GM19351 (cell line): ENCODE data around the gene LMF1.
"Not testable (repeated sequence)": the region's sequence is repeated elsewhere in the genome, so short reads cannot be mapped to it uniquely, and the experiment has no call there.

Experiments used
- ATAC-seq: cut with Tn5 transposase; IDR thresholded peaks from one replicate; pipeline ENCODE4 v1.9.1; 2021; ENCODE audit warnings: mild to moderate bottlenecking, moderate library complexity; ENCODE audit not compliant: unreplicated experiment

Gene LMF1

GRCh38 chr16:839643-840408 is 131.0 kb downstream of the LMF1 start:
- ATAC-seq: no peak

GRCh38 chr16:838741-839140 is 132.0 kb downstream of the LMF1 start:
- no peak for ATAC-seq

GRCh38 chr16:836822-837221 is 134.0 kb downstream of the LMF1 start:
- ATAC-seq: not testable (repeated sequence)

- ATAC-seq: no peak
Measured at GRCh38 chr16:836221-836620, 134.6 kb downstream of the LMF1 start.

- no peak for ATAC-seq
Measured at GRCh38 chr16:835373-835772, 135.4 kb downstream of the LMF1 start.

GRCh38 chr16:833411-833810 is 137.4 kb downstream of the LMF1 start:
- ATAC-seq: no peak

GRCh38 chr16:832652-833336 is 138.0 kb downstream of the LMF1 start:
- no peak for ATAC-seq

GRCh38 chr16:831571-832413 is 139.0 kb downstream of the LMF1 start:
- no peak for ATAC-seq

- no peak for ATAC-seq
Measured at GRCh38 chr16:830871-831570, 139.8 kb downstream of the LMF1 start.

- no peak for ATAC-seq
Measured at GRCh38 chr16:830107-830870, 140.5 kb downstream of the LMF1 start.

- ATAC-seq: no peak
Measured at GRCh38 chr16:828891-829290, 141.9 kb downstream of the LMF1 start.

- ATAC-seq: no peak
Measured at GRCh38 chr16:827513-827912, 143.3 kb downstream of the LMF1 start.

GRCh38 chr16:825341-826061 is 145.3 kb downstream of the LMF1 start:
- ATAC-seq: no peak

GRCh38 chr16:824601-825000 is 146.2 kb downstream of the LMF1 start:
- ATAC-seq: no peak

GRCh38 chr16:824194-824593 is 146.6 kb downstream of the LMF1 start:
- no peak for ATAC-seq

GRCh38 chr16:822909-823297 is 147.9 kb downstream of the LMF1 start:
- ATAC-seq: no peak

GRCh38 chr16:822174-822908 is 148.4 kb downstream of the LMF1 start:
- ATAC-seq: no peak

- ATAC-seq: no peak
Measured at GRCh38 chr16:821751-822150, 149.0 kb downstream of the LMF1 start.

- ATAC-seq: no peak
Measured at GRCh38 chr16:820748-821147, 150.0 kb downstream of the LMF1 start.
